Stomach smooth muscle (tissue), 2 donors: ENCODE results near the gene POLE.

Experiments
- H3K27ac ChIP-seq: one replicate; pipeline ENCODE4 v1.7.0; 2013; ENCODE audit warnings: mild to moderate bottlenecking, low read length, inconsistent platforms
- H3K27me3 ChIP-seq, 2 donors: one replicate each; pipeline ENCODE4 v1.7.0; 2013; ENCODE audit warnings: low read length in 2 of 2; ENCODE audit not compliant: insufficient read depth in 2 of 2, control insufficient read depth in 1 of 2
- H3K36me3 ChIP-seq, 2 donors: one replicate each; pipeline ENCODE4 v1.7.0; 2013; ENCODE audit warnings: low read length in 2 of 2; ENCODE audit not compliant: control insufficient read depth in 2 of 2, insufficient read depth in 2 of 2
- H3K4me1 ChIP-seq: one replicate; pipeline ENCODE4 v1.7.0; 2013; ENCODE audit warnings: low read length; ENCODE audit not compliant: control insufficient read depth, insufficient read depth
- H3K4me3 ChIP-seq, 2 donors: one replicate each; pipeline ENCODE4 v1.7.0; 2013; ENCODE audit warnings: low read length in 2 of 2
- H3K9ac ChIP-seq, 2 donors: one replicate each; pipeline ENCODE4 v1.7.0; 2013; ENCODE audit warnings: low read length in 2 of 2, mild to moderate bottlenecking in 1 of 2
- H3K9me3 ChIP-seq, 2 donors: one replicate each; pipeline ENCODE4 v1.7.0; 2013; ENCODE audit warnings: low read length in 2 of 2; ENCODE audit not compliant: control insufficient read depth in 2 of 2
- donor health status: healthy.
- donor health status: Pancreatic carcinoma.

POLE gene

DNA sequence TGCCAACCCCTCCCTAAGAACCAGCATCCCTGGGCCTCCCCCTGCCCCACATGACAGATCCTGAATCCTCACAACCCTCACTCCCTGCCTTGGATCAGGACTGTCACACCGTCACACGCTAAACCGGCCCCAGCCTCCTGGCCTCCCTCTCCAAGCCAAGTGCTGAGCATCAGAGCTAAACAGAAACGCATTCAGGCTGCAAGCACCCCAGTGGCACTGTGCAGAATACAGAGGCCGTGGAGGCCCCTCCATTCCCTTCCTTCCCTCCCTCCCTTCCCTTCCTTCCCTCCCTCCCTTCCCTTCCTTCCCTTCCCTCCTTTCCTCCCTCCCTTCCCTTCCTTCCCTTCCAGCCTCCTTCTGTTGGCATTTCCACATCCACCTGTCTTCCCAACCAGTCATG, 12.6 kb downstream of the POLE start:
- Histone ChIP-seq H3K36me3 (peaks cover 28 to 42% of the 10 kb centered on the region in 2 donors), H3K9ac (no peak overlapping the region), H3K27me3 (no peaks in the 10 kb centered on the region), H3K27ac (no peak overlapping the region), H3K4me1 (no peaks in the 10 kb centered on the region), H3K9me3 (no peaks in the 10 kb centered on the region), H3K4me3 (no peak overlapping the region)

DNA sequence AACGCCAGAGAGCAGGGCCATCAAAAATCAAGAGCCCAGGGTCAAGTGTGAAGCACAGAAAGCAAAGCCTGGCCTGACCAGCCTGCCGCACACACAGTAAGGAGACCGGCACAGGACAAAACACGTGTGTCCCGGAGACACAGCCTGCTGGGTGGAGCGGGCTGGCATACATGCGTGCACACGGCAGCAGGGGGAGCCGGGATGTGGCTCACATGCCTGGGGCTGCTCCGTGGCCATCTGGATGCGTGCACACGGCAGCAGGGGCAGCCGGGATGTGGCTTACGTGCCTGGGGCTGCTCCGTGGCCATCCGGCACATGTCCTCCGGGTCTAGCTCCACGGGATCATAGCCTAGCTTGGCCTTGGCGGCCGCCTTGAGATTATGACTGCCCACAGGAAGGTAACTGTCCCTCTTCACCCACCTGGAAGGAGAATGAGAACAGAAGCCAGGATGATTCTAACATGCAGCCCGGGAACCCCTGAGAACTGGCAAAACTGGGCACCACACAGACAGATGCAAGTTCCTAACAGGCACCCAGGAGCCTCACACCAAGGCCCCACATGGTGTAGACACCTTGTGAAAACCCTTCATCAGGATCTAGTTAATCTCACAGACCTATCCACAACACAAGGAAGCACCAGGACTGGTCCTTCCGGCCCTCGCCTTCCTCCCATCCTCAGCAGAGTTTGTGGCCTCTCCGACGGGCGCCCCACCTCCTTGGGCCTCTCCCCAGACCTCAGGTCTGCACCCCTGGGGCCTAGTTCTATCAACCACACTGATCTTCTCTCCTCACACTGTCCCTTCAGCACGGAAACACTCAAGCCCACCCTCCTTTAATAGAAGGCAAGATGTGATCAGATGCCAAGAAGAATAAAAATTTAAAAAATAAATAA, 13.6 kb downstream of the POLE start:
- Histone ChIP-seq H3K36me3 (peaks cover 32 to 46% of the 10 kb centered on the region in 2 donors), H3K27me3 (no peaks in the 10 kb centered on the region), H3K4me1 (no peaks in the 10 kb centered on the region), H3K9me3 (no peaks in the 10 kb centered on the region), H3K27ac (no peak overlapping the region), H3K4me3 (no peak overlapping the region), H3K9ac (no peak overlapping the region)

DNA sequence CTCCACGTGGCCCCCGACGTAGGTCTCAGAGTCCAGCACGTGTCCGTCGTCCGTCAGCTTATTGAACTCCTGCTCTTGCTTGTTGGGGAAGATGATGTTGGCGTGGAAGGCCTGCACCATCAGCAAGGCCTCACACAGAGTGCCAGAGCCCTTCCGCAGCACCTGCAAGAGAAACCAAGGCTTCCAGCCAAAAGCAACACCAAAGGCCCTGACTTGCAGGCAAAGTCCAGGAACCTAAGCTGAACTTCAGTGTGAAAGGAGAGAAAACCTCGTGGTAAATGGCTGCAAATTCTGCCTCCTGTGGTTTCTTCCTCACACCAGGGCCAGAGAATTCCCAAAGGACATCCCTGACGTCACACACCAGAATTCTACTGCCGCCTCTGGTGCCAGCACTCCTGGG, 14.5 kb downstream of the POLE start:
- Histone ChIP-seq H3K4me1 (no peaks in the 10 kb centered on the region), H3K9me3 (no peaks in the 10 kb centered on the region), H3K9ac (no peak overlapping the region), H3K36me3 (peaks cover 35 to 52% of the 10 kb centered on the region in 2 donors), H3K27ac (no peak overlapping the region), H3K4me3 (no peak overlapping the region), H3K27me3 (no peaks in the 10 kb centered on the region)

DNA sequence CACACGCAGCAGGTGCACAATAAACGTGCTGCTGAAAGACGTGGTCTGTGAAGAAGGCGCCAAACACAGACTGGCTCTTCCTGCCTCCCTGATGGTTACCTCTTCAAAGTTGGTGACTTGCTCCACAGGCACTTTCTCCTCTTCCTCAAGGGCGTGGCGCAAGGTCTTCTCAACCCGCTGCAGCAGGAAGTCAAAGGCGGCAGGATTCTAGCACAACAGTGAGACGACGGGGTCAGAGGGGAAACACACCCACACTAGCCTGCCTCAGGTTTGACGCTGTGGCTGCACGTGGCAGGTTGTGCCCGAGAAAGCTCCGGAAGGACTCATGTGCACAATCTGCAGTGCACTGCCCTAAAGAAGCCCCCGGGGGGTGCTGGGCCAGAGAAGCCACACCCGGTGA, 15.0 kb downstream of the POLE start:
- H3K36me3 ChIP-seq = peaks cover 32 to 51% of the 10 kb centered on the region in 2 donors
- H3K4me1 ChIP-seq = no peaks in the 10 kb centered on the region
- no peak overlapping the region for H3K4me3 ChIP-seq
- no peak overlapping the region for H3K9ac ChIP-seq
- H3K9me3 ChIP-seq = no peaks in the 10 kb centered on the region
- no peak overlapping the region for H3K27ac ChIP-seq
- no peaks in the 10 kb centered on the region for H3K27me3 ChIP-seq

DNA sequence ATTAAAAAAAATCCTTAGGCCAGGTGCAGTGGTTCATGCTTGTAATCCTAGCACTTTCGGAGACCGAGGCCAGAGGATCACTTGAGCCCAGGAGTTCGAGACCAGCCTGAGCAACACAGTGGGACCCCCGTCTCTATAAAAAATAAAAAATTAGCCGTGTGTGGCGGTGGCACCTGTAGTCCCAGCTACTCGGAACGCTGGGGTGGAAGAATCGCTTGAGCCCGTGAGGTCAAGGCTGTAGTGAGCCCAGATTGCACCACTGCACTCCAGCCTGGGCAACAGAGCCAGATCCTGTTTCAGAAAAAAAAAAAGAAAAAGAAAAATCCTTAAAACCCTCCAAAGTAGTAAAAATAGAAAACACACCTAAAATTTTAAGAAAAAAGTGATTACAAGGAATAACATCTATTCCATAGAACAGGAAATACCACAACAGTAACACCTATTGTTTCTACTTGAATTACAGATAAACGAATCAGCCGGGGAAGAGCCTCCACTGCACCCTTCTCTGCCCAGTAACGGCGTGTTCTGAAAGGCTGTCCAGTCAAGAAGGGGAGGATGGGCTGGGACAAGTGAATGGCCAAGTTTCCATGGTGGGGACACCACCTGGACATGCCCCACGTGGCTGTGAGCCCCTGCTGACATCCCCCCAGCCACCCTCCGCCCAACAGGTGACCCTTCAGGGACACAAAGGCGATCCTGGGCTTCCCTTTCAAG, 17.8 kb downstream of the POLE start:
- H3K9ac ChIP-seq = no peak overlapping the region

DNA sequence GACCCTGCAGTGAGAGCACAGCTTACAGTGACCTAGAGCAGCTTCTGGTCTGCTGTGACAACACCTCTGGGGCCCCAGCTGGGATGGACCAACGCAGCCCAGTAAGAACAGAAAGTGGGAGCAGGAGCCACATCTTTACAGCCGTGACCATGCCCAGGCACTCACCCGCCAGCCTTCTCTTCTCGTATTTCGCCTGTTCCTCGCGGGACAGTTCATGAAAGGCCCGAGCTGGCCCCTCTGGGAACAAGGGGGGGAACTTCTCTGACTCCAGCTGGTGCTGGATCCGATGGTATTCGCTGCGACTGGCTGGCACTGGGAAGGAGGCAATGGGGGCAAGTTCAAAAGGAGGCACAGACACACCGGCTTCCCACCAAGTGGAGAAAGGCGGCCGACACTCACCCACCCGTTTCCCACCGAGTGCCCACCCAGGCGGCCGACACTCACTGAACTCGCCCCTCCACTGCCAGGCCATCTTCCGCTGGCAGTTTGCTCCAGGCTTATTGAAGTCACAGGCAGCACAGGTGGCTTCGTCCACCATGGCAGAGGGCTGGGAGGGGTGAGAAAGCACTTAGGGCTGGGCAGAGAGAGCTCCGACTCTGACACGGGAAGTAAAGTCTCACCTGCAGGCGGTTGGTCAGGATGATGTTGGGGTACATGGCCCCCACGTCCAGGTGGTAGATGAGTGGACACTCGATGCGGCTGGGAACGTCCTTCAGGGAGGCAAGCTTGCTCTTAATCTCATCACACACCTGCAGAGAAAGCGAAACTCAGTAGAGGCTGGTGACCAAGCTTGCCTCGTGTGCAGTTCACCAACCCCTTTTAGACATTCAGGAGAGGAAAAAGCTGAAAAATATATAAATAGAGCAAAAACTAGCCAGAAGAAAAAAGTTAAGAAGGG, 18.7 kb downstream of the POLE start:
- no peaks in the 10 kb centered on the region for H3K9me3 ChIP-seq
- H3K27me3 ChIP-seq = no peaks in the 10 kb centered on the region
- no peak overlapping the region for H3K9ac ChIP-seq
- no peaks in the 10 kb centered on the region for H3K4me1 ChIP-seq
- H3K4me3 ChIP-seq = no peak overlapping the region
- H3K36me3 ChIP-seq = peaks cover 19 to 58% of the 10 kb centered on the region in 2 donors
- no peak overlapping the region for H3K27ac ChIP-seq

More for the DNA sequence above, 17.8 kb downstream of the POLE start:
- Histone ChIP-seq H3K4me3 (no peak overlapping the region), H3K36me3 (peaks cover 19 to 53% of the 10 kb centered on the region in 2 donors), H3K9me3 (no peaks in the 10 kb centered on the region), H3K4me1 (no peaks in the 10 kb centered on the region), H3K27me3 (no peaks in the 10 kb centered on the region), H3K27ac (no peak overlapping the region)

DNA sequence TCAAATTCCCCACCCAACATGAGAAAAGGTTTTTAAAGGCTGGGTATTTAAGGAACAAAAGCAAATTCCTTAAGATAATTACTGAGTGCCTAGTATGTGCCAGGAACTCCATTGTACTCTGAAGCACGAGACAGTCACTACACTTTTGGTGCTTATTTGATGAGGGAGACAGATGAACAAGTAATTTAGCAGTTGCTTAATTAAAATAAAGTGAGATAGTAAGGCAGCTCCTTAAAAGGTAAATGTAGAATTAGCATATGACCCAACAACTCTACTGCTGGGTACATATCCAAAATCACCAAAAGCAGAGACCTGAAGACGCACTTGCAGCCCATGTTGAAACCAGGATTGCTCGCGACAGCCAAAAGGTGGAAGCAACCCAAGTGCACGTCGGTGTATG, 21.3 kb downstream of the POLE start:
- Histone ChIP-seq H3K4me1 (no peaks in the 10 kb centered on the region), H3K36me3 (peaks cover 26 to 62% of the 10 kb centered on the region in 2 donors), H3K27me3 (no peaks in the 10 kb centered on the region), H3K27ac (no peak overlapping the region), H3K9me3 (no peaks in the 10 kb centered on the region), H3K9ac (no peak overlapping the region), H3K4me3 (no peak overlapping the region)

DNA sequence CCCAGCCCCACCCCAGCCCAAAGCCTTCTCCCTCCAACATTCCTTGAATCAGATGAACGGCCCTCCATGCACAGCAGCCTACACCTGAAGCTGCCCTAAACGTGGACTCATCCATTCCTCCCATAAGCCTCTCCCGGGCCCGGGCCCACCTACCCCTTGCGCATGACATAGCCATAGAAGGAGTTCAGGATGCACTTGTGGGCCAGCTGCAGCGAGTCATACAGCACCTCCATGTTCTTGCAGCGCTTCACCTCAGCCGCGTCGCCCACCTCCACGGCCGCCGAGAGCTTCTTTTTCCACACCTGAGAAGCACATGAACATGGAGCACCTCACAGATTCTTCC, 22.0 kb downstream of the POLE start:
- H3K9me3 ChIP-seq = no peaks in the 10 kb centered on the region
- H3K9ac ChIP-seq = no peak overlapping the region
- H3K27me3 ChIP-seq = no peaks in the 10 kb centered on the region
- H3K4me1 ChIP-seq = no peaks in the 10 kb centered on the region
- no peak overlapping the region for H3K4me3 ChIP-seq
- H3K27ac ChIP-seq = no peak overlapping the region
- H3K36me3 ChIP-seq = peaks cover 26 to 68% of the 10 kb centered on the region in 2 donors

DNA sequence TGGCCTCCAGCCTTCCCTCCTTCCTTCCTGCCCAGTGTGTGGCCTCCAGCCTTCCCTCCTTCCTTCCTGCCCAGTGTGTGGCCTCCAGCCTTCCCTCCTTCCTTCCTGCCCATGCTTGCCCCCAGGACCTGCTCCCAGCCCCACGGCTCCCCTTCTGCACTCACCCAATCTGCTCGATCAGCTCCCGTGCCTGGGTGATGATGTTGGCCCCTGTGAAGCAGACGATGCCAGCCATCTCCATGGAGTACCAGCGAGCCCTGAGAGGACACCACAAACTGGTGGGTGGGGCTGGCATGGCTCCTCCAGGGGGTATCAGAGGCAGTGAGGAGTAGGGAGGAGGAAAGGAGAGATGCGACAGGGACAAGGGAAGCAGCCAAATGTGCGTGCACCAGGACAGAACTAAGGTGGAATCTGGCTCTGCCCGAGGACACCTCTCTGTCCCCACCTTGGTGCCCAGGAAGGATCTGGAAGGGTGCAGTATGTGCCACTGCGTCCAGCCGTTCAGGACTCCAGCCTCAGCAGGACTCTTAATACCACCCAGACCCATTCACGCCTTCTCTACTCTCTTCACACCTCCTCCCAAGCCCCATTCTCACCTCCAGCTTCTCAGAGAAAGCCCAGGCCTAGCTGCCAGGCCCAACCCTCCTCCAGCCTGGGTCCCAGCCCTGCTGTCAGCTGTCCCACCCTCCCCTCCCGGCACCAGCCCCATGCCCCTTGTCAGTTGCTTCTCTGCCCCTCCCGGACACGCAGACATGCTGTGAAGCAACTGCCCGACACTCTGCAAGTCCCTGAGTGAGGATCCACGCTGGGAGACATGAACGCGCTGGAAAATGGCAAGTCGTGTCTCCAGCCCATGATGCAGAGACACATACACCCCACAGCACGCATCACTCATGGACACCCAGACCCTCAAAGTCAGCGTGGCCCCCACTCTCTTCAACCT, 22.7 kb downstream of the POLE start:
- Histone ChIP-seq H3K9ac (no peak overlapping the region), H3K4me3 (no peak overlapping the region), H3K36me3 (peaks cover 26 to 66% of the 10 kb centered on the region in 2 donors), H3K9me3 (no peaks in the 10 kb centered on the region), H3K27ac (no peak overlapping the region), H3K4me1 (no peaks in the 10 kb centered on the region), H3K27me3 (no peaks in the 10 kb centered on the region)
